Fibroblast of mammary gland (primary cell): ENCODE results near the gene LRRN2.

Experiments used
- DNase-seq: peaks from one replicate; pipeline ENCODE4 v3.0.0-alpha.2; 2010; ENCODE audit warnings: low read depth
- H3K4me3 ChIP-seq: 2 replicates; pipeline ENCODE4 v1.5.1; 2011; ENCODE audit warnings: low read depth, mild to moderate bottlenecking, low read length, moderate library complexity; ENCODE audit not compliant: control insufficient read depth
- TF ChIP-seq, protein P1 (sequence below): conservative IDR thresholded peaks from 2 replicates; pipeline ENCODE4 v1.5.1; 2011; ENCODE audit warnings: low read depth, low read length, inconsistent platforms; ENCODE audit not compliant: control insufficient read depth, insufficient read depth

Gene LRRN2

DNA sequence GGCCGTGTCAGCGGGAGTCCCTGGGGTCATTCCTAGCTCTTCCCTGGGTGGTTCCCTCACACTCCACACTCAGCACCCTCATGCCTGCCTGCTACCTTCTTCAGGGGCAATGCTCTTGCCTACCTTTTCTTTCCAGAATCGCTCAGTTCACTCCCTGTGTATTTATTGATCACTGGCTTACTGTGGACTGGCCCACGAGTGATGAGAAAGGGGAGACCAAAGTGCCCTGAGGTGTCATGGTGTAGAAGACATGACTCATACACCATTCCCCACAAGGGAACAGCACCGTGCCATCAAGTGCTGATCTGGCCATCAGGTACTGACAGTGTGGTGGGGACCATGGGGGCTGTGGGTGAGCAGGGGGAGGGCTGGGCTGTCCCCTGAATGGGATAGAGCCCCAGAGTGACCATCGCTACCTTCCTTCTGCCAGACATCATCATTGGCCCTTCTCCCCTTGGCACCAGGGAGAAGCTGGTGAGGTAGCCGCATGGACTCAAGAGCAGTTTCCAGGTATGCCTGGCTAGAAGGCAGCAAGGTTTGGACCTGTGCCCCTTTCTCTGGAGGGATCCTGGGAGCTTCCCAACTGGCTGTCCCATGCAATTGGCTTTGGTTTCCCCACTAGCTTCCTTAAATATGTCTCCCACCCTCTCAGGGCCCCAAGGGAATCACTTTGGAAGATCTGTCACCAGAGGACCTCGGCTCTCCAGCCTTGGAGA, 17.2 kb upstream of the LRRN2 start:
- TF ChIP-seq, protein P1, sequence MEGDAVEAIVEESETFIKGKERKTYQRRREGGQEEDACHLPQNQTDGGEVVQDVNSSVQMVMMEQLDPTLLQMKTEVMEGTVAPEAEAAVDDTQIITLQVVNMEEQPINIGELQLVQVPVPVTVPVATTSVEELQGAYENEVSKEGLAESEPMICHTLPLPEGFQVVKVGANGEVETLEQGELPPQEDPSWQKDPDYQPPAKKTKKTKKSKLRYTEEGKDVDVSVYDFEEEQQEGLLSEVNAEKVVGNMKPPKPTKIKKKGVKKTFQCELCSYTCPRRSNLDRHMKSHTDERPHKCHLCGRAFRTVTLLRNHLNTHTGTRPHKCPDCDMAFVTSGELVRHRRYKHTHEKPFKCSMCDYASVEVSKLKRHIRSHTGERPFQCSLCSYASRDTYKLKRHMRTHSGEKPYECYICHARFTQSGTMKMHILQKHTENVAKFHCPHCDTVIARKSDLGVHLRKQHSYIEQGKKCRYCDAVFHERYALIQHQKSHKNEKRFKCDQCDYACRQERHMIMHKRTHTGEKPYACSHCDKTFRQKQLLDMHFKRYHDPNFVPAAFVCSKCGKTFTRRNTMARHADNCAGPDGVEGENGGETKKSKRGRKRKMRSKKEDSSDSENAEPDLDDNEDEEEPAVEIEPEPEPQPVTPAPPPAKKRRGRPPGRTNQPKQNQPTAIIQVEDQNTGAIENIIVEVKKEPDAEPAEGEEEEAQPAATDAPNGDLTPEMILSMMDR, result no peak
- DNase-seq, result no peak
- no peak overlapping the region for H3K4me3 ChIP-seq

DNA sequence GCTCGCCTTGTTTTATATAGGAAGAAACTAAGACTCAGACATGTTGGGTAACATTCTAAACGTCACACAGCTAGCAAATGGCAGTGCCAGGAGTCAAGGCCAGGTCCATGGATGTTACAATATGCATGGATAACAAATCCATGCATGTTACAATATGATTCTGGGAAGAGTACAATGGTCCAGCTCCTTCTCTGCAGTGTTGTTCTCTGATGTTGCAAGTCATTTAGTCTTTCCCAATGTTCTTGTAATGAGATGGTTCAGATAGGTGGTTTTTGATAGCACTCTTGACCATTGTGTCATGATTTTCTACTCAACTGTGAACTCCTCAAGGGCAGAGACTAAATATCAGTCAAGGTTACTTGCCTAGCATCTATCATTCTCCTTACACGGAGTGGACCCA, 15.7 kb upstream of the LRRN2 start:
- H3K4me3 ChIP-seq, result no peak overlapping the region
- DNase-seq, result no peak
- TF ChIP-seq, protein P1, result no peak

DNA sequence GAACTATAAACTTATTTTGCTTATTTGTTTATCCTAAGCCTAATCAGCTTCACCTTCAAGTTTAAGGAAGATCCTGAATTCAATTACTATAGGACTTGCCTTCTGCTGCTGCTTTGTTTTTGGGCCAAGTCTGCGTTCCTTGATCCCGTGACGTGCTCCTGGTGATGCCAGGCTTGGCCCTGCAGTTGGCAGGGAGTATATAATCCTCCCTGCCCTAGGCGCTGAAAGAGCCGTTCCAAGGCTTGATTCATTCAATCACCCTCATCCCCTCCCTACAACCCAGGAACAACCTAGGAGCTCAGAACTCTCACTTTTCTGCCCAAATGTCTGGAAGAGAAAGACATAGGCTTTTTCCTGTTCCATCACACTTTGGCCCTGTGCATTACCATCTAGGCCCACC, 12.4 kb upstream of the LRRN2 start:
- no peak overlapping the region for H3K4me3 ChIP-seq
- no peak for DNase-seq
- TF ChIP-seq, protein P1, result no peak

DNA sequence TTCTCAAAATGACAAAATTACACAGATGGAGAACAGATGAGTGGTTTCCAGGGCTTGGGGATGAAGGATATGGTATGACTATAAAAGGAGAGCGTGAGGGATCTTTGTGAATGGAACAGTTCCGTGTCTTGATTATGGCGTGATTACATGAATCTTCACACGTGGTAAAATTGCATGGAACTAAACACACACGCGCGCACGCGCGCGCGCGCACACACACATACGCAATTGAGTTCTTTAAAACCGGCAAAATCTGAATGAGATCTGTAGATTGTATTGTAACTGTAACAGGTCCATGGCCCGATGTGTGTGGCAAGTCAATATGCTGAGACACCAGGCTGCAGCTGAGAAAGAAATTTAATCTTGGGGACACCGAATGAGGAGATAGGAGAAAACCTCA, 11.1 kb upstream of the LRRN2 start:
- no peak for DNase-seq
- TF ChIP-seq, protein P1, result no peak
- H3K4me3 ChIP-seq, result no peak overlapping the region

- TF ChIP-seq, protein P1, result no peak
- no peak overlapping the region for H3K4me3 ChIP-seq
- DNase-seq, result no peak
Measured at GRCh38 chr1:204695692-204696091, 10.2 kb upstream of the LRRN2 start.

- no peak overlapping the region for H3K4me3 ChIP-seq
- TF ChIP-seq, protein P1, result no peak
- DNase-seq, result no peak
Measured at GRCh38 chr1:204694145-204694544, 8.6 kb upstream of the LRRN2 start.
